ENCODE results near the gene VPS37B. TPM values are rescaled to one million over a fixed set of nuclear protein-coding genes. Genes with fewer than 3 reads are reported as not detected.

Gene VPS37B
- total RNA-seq, 1 experiment from 2014 or later = 18.1 TPM

DNA sequence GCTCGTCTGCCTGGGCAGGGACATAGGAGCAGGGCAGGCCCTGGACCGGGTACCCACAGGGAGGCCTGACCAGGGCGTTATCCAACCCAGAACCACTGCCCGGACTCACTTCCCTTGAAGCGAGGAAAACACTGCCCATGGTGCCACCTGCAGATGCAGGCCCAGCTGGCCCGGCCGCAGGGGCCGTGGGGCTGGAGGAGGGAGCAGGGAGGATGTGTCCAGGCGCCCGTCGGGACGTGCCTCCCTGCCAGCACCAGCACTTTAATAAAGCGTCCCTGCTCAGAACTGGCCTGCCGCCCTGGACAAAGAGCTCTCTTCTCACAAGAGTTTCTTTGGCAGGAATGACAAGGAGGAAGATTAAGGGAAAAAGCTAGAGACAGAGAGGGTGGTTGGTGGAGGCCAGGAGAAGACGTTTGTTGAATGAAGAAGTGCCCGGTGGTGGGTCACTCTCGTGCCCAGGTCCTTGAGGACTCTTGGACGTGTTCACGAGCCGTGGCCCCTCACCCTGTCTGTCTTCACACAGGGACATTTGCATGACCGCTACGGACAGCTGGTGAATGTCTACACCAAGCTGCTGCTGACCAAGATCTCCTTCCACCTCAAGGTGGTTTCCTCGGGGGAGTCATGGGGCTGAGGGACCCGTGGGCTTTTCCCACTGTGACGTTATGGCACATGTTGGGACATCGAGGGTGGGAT lies 46.4 kb downstream of the VPS37B start:
- no peaks in the 10 kb centered on the region for H3K36me3 Mint-ChIP-seq
- DNase-seq (ENCODE audit: low spot score) = no peak
- no peak for ATAC-seq
- no peaks in the 10 kb centered on the region for H3K9me3 Mint-ChIP-seq
- TF ChIP-seq FOXP1 (CRISPR knock-in tag; IDR thresholded peaks at IDR 0.05; ENCODE audit: borderline replicate concordance) (no peak), CREM (CRISPR knock-in tag; IDR thresholded peaks at IDR 0.05) (no peak), ZNF396 (CRISPR knock-in tag; IDR thresholded peaks at IDR 0.05; ENCODE audit: borderline replicate concordance) (no peak)
- TF ChIP-seq, protein P1, sequence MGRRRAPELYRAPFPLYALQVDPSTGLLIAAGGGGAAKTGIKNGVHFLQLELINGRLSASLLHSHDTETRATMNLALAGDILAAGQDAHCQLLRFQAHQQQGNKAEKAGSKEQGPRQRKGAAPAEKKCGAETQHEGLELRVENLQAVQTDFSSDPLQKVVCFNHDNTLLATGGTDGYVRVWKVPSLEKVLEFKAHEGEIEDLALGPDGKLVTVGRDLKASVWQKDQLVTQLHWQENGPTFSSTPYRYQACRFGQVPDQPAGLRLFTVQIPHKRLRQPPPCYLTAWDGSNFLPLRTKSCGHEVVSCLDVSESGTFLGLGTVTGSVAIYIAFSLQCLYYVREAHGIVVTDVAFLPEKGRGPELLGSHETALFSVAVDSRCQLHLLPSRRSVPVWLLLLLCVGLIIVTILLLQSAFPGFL (CRISPR knock-in tag; IDR thresholded peaks at IDR 0.05; ENCODE audit: borderline replicate concordance) = no peak
- no peak overlapping the region for H3K4me3 Mint-ChIP-seq
- H3K27ac Mint-ChIP-seq = 0 out of 2 replicates have a peak overlapping the region, but pooled peaks have one; percentile 23
- POLR2A ChIA-PET = no interaction called here
- H3K4me1 Mint-ChIP-seq = peaks cover 8% of the 10 kb centered on the region; the same call in 1 of the 2 replicates
- no peaks in the 10 kb centered on the region for H3K27me3 Mint-ChIP-seq (ENCODE audit: low read depth)
- CTCF ChIA-PET = interaction anchor here (0.6 kb wide), 1 partner anchor 58 kb away, joined by 3 read pairs; no protein-coding TSS in a partner anchor

DNA sequence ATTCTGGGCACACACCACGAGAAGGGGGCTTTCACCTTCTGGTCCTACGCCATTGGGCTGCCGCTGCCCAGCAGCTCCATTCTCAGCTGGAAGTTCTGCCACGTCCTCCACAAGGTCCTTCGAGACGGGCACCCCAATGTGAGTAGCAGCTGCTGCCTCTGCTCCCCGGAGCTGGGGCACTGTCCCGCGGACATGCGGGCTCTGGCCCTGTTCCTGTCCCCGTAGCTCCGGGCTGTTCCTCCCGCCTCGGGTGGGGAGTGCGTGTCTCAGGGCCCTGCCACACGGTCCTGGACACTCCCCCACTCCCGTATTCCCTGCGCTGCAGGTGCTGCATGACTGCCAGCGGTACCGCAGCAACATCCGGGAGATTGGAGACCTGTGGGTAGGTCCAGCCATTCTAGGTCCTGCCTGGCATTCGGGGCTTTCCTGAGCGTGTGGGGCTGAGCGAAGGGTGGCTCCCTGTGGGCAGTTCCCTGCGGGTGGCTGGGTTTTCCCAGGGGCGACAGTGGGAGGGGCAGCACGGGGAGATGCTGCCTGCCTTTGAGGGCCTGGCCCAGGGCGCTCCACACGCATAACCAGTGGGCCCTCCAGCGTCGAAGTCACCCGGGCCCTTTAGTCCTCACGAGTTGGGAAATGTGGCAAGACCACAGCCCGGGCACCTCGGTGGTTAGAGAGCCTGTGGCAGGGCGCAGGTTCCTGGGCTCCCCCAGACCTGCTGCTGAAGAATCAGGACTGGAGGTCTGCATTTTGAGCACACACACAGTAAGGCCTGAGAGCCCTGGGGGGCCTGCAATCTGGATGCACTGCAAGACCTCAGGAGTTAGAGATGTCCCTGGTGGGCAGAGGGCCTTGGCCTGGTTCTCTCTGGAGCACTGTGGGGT lies 47.2 kb downstream of the VPS37B start:
- CTCF ChIA-PET = no interaction called here
- no peak overlapping the region for H3K27ac Mint-ChIP-seq
- no peaks in the 10 kb centered on the region for H3K36me3 Mint-ChIP-seq
- POLR2A ChIA-PET = no interaction called here
- no peak overlapping the region for H3K4me3 Mint-ChIP-seq
- ATAC-seq (no peak), DNase-seq (ENCODE audit: low spot score) (no peak)
- H3K27me3 Mint-ChIP-seq (ENCODE audit: low read depth) = no peaks in the 10 kb centered on the region
- TF ChIP-seq NR3C1 (CRISPR knock-in tag; conservative IDR thresholded peaks at IDR 0.05; ENCODE audit: low read depth) (no peak), NFATC4 (CRISPR knock-in tag; IDR thresholded peaks at IDR 0.05) (no peak), JUN (CRISPR knock-in tag; IDR thresholded peaks at IDR 0.05) (no peak), ZNF121 (CRISPR knock-in tag; IDR thresholded peaks at IDR 0.05) (no peak), CREB1 (CRISPR knock-in tag; IDR thresholded peaks at IDR 0.05) (no peak), OVOL2 (CRISPR knock-in tag; IDR thresholded peaks at IDR 0.05; ENCODE audit: borderline replicate concordance) (no peak), ETV6 (CRISPR knock-in tag; IDR thresholded peaks at IDR 0.05) (no peak), PRRX2 (CRISPR knock-in tag; IDR thresholded peaks at IDR 0.05) (no peak), ZNF317 (CRISPR knock-in tag; IDR thresholded peaks at IDR 0.05; ENCODE audit: borderline replicate concordance, low read depth) (no peak), GTF2I (CRISPR knock-in tag; conservative IDR thresholded peaks at IDR 0.05) (no peak), NR1H2 (CRISPR knock-in tag; IDR thresholded peaks at IDR 0.05) (no peak), ESRRA (CRISPR knock-in tag; IDR thresholded peaks at IDR 0.05; ENCODE audit: borderline replicate concordance) (no peak), FOXJ3 (CRISPR knock-in tag; IDR thresholded peaks at IDR 0.05; ENCODE audit: borderline replicate concordance) (no peak), ZNF219 (CRISPR knock-in tag; IDR thresholded peaks at IDR 0.05; ENCODE audit: borderline replicate concordance) (no peak), ZNF232 (CRISPR knock-in tag; IDR thresholded peaks at IDR 0.05) (no peak)
- TF ChIP-seq, protein P2, sequence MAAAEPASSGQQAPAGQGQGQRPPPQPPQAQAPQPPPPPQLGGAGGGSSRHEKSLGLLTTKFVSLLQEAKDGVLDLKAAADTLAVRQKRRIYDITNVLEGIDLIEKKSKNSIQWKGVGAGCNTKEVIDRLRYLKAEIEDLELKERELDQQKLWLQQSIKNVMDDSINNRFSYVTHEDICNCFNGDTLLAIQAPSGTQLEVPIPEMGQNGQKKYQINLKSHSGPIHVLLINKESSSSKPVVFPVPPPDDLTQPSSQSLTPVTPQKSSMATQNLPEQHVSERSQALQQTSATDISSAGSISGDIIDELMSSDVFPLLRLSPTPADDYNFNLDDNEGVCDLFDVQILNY (CRISPR knock-in tag; IDR thresholded peaks at IDR 0.05) = no peak
- TF ChIP-seq, protein P3, sequence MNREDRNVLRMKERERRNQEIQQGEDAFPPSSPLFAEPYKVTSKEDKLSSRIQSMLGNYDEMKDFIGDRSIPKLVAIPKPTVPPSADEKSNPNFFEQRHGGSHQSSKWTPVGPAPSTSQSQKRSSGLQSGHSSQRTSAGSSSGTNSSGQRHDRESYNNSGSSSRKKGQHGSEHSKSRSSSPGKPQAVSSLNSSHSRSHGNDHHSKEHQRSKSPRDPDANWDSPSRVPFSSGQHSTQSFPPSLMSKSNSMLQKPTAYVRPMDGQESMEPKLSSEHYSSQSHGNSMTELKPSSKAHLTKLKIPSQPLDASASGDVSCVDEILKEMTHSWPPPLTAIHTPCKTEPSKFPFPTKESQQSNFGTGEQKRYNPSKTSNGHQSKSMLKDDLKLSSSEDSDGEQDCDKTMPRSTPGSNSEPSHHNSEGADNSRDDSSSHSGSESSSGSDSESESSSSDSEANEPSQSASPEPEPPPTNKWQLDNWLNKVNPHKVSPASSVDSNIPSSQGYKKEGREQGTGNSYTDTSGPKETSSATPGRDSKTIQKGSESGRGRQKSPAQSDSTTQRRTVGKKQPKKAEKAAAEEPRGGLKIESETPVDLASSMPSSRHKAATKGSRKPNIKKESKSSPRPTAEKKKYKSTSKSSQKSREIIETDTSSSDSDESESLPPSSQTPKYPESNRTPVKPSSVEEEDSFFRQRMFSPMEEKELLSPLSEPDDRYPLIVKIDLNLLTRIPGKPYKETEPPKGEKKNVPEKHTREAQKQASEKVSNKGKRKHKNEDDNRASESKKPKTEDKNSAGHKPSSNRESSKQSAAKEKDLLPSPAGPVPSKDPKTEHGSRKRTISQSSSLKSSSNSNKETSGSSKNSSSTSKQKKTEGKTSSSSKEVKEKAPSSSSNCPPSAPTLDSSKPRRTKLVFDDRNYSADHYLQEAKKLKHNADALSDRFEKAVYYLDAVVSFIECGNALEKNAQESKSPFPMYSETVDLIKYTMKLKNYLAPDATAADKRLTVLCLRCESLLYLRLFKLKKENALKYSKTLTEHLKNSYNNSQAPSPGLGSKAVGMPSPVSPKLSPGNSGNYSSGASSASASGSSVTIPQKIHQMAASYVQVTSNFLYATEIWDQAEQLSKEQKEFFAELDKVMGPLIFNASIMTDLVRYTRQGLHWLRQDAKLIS (CRISPR knock-in tag; IDR thresholded peaks at IDR 0.05; ENCODE audit: borderline replicate concordance) = no peak
- peaks cover 8% of the 10 kb centered on the region; the same call in 1 of the 2 replicates for H3K4me1 Mint-ChIP-seq
- H3K9me3 Mint-ChIP-seq = no peaks in the 10 kb centered on the region
